OCI-LY3 (cell line): ENCODE measurements around the gene B3GALNT2.

Experiments used
- H2AFZ ChIP-seq: fragments of 200-600, 300-600 bp; shearing (Covaris generic); 2 replicates; pipeline ENCODE4 v1.6.0; 2014; ENCODE audit warnings: antibody characterized with exemption, low read depth, low read length
- H3K27ac ChIP-seq: fragments of 200-600, 300-600 bp; sonication (generic); 2 replicates; pipeline ENCODE4 v1.5.1; 2014; ENCODE audit warnings: mild to moderate bottlenecking, low read length, moderate library complexity, mixed read lengths
- H3K27me3 ChIP-seq: fragments of 200-600, 300-600 bp; sonication (generic); 2 replicates; pipeline ENCODE4 v1.6.1; 2014; ENCODE audit warnings: low read depth, low read length, mixed read lengths
- H3K36me3 ChIP-seq: fragments of 200-600, 300-600 bp; sonication (generic); replicated peaks from 2 replicates; pipeline ENCODE3; 2014; ENCODE audit warnings: low read depth, low read length, mixed read lengths
- H3K4me1 ChIP-seq: fragments of 300-600, 200-600 bp; sonication (generic); 2 replicates; pipeline ENCODE4 v1.6.1; 2014; ENCODE audit warnings: low read length, mixed read lengths
- H3K4me2 ChIP-seq: fragments of 200-600, 300-600 bp; sonication (generic); 2 replicates; pipeline ENCODE4 v1.6.1; 2014; ENCODE audit warnings: low read length, mixed read lengths
- H3K4me3 ChIP-seq: fragments of 300-600, 200-600 bp; sonication (generic); 2 replicates; pipeline ENCODE4 v1.5.1; 2014; ENCODE audit warnings: antibody characterized with exemption, mild to moderate bottlenecking, low read length, moderate library complexity
- H3K79me2 ChIP-seq: fragments of 300-600, 200-600 bp; shearing (Covaris generic); 2 replicates; pipeline ENCODE4 v1.6.1; 2014; ENCODE audit warnings: mild to moderate bottlenecking, low read length, mixed read lengths
- H3K9ac ChIP-seq: fragments of 300-600, 200-600 bp; shearing (Covaris generic); 2 replicates; pipeline ENCODE4 v1.6.0; 2014; ENCODE audit warnings: mild to moderate bottlenecking, low read length, moderate library complexity
- H3K9me3 ChIP-seq: fragments of 200-600, 300-600 bp; shearing (Covaris generic); 2 replicates; pipeline ENCODE4 v1.6.1; 2014; ENCODE audit warnings: low read length, mixed read lengths; ENCODE audit not compliant: insufficient read depth
- H4K20me1 ChIP-seq: fragments of 200-600, 300-600 bp; sonication (generic); 2 replicates; pipeline ENCODE4 v1.6.1; 2016; ENCODE audit warnings: low read length, mixed read lengths; ENCODE audit not compliant: insufficient read depth
- EZH2phosphoT487 ChIP-seq: fragments of 200-600 bp; shearing (Covaris generic); IDR thresholded peaks from 2 replicates; pipeline ENCODE4 v1.6.1; 2018; ENCODE audit warnings: antibody characterized with exemption, mixed run types, low read depth
- TF ChIP-seq, protein P1 (sequence below): fragments of 200-600, 300-600 bp; sonication (generic); IDR thresholded peaks from 2 replicates; pipeline ENCODE4 v1.5.1; 2014; ENCODE audit warnings: antibody characterized with exemption, low read length, low read depth

Gene B3GALNT2

DNA sequence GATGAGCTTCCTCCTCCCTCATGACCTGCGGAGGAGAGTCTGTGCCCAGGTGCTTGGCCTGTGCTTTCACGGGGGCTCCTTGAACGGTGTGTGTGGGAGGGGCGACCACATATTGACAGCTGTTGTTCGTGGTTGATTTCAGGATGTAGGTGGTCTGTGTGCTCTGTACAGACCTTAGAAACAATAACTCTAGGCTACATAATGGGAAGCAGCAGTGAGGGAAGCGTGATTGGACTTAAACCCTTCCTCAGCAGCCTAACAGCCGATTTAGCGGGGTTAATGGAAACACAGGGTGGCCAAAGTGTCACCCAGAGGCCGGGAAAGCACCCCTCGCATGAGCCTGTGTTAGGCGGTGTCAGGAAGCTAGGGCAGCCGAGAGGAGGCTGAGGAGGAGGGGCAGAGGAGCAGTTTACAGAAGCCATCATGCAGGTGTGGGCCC lies 81.0 kb downstream of the B3GALNT2 start:
- Histone ChIP-seq H3K27ac (no peak overlapping the region), H2AFZ (no peak overlapping the region), H3K9me3 (no peaks in the 10 kb centered on the region), H3K9ac (no peak overlapping the region), H3K27me3 (no peaks in the 10 kb centered on the region), H3K4me3 (no peak overlapping the region), H3K4me1 (no peaks in the 10 kb centered on the region), H3K79me2 (no peaks in the 10 kb centered on the region), H3K36me3 (no peaks in the 10 kb centered on the region), H3K4me2 (no peak overlapping the region), H4K20me1 (no peaks in the 10 kb centered on the region; the same call in 1 of the 2 replicates)
- TF ChIP-seq EZH2phosphoT487: no peak
- TF ChIP-seq, protein P1, sequence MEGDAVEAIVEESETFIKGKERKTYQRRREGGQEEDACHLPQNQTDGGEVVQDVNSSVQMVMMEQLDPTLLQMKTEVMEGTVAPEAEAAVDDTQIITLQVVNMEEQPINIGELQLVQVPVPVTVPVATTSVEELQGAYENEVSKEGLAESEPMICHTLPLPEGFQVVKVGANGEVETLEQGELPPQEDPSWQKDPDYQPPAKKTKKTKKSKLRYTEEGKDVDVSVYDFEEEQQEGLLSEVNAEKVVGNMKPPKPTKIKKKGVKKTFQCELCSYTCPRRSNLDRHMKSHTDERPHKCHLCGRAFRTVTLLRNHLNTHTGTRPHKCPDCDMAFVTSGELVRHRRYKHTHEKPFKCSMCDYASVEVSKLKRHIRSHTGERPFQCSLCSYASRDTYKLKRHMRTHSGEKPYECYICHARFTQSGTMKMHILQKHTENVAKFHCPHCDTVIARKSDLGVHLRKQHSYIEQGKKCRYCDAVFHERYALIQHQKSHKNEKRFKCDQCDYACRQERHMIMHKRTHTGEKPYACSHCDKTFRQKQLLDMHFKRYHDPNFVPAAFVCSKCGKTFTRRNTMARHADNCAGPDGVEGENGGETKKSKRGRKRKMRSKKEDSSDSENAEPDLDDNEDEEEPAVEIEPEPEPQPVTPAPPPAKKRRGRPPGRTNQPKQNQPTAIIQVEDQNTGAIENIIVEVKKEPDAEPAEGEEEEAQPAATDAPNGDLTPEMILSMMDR: no peak

DNA sequence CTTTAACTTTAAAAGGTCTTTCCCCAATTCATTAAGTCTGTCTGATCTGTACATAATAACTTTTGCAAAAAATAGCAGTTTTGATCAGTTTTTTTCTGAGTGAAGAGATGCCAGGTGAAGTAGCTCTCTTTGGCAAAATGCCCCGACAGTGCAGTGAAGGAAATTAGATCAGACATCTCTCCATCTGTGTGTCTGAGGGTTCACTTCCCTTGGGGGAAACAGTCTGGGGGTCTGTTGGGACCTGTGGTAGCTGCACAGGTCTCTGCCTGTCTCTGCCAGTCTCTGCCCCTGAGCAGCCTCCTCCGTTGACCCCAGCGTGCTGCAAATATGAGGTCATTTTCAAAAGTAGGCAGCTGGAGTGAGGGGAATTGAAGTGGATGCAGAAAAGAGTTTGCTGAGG lies 82.5 kb downstream of the B3GALNT2 start:
- Histone ChIP-seq H3K27me3 (no peaks in the 10 kb centered on the region), H3K27ac (no peak overlapping the region), H3K4me1 (no peaks in the 10 kb centered on the region), H2AFZ (no peak overlapping the region), H3K79me2 (no peaks in the 10 kb centered on the region), H3K4me2 (no peak overlapping the region), H3K36me3 (no peaks in the 10 kb centered on the region), H4K20me1 (no peaks in the 10 kb centered on the region; the same call in 1 of the 2 replicates), H3K9ac (no peak overlapping the region), H3K4me3 (no peak overlapping the region), H3K9me3 (no peaks in the 10 kb centered on the region)
- TF ChIP-seq, protein P1: no peak

DNA sequence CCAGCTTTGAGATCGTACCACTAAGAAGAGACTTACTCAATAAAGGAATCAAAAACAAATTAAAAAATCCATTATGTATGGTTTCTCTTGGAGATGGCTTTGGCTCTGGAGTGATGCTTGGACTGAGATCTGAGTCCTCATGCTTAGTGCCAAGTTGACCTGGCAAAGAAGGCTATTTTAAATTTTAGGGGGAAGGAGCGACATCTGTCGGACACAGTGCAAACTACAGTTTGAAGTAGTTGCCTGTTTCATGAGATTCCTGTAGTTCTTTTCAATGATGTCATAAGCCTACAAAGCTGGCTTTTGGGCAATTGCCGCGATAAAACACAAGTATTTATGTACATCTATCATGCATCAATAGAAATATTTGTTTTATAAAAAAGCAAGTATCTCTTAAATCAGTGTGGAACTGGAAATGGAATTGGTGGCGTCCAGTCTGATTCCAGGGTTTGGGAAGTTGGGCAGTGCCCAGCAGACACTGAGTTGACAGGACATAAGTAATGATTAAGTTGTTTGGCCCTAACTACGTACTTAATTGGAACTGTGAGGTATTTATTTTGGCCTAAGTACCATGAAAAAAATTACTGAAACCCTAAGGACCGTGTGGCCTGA lies 87.1 kb downstream of the B3GALNT2 start:
- Histone ChIP-seq H3K9ac (no peak overlapping the region), H2AFZ (no peak overlapping the region), H3K4me3 (no peak overlapping the region), H3K36me3 (peaks cover 6% of the 10 kb centered on the region), H3K4me1 (no peaks in the 10 kb centered on the region), H3K27me3 (no peaks in the 10 kb centered on the region), H3K4me2 (no peak overlapping the region), H4K20me1 (no peaks in the 10 kb centered on the region), H3K79me2 (no peaks in the 10 kb centered on the region), H3K27ac (no peak overlapping the region), H3K9me3 (no peaks in the 10 kb centered on the region)
- TF ChIP-seq, protein P1: peak; percentile 92
- TF ChIP-seq EZH2phosphoT487: no peak

DNA sequence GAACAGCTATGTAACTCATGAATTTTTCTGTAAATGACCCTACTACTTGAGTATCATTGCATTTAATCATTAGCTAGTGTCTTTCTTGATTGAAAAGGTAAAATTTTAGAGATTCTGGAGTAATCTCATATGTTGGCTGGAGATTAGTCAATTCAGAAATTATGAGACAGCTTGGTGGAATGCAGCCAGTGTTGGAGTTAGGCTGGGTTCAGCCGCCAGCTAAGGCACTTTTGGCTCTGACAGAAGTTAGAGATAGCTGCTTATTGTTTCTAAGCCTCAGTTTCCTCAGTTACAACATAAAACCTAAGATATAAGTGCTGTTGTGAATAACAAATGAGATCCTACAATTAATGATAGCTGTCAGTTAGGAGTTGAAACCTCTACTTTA lies 87.6 kb downstream of the B3GALNT2 start:
- H4K20me1 ChIP-seq: no peaks in the 10 kb centered on the region

More for the DNA sequence above, 87.6 kb downstream of the B3GALNT2 start:
- Histone ChIP-seq H3K9ac (no peak overlapping the region), H3K79me2 (no peaks in the 10 kb centered on the region), H3K4me3 (no peak overlapping the region), H3K4me1 (no peaks in the 10 kb centered on the region), H3K27me3 (no peaks in the 10 kb centered on the region), H3K36me3 (peaks cover 6% of the 10 kb centered on the region), H2AFZ (no peak overlapping the region), H3K27ac (no peak overlapping the region), H3K4me2 (no peak overlapping the region), H3K9me3 (no peaks in the 10 kb centered on the region)
- TF ChIP-seq EZH2phosphoT487: no peak
- TF ChIP-seq, protein P1: no peak
